HG03575 (cell line): ENCODE results near the gene TMEM18.
"Not testable (repeated sequence)": the region's sequence is repeated elsewhere in the genome, so short reads cannot be mapped to it uniquely, and the experiment has no call there.

ENCODE experiments used
- ATAC-seq: cut with Tn5 transposase; IDR thresholded peaks from one replicate; pipeline ENCODE4 v1.9.1; 2021; ENCODE audit not compliant: unreplicated experiment, insufficient number of reproducible peaks, low FRiP score; ENCODE audit errors: extremely low read depth

TMEM18 gene

GRCh38 chr2:677056-677958, at the start of gene TMEM18:
Gene TMEM18 (minus strand): TSS chr2:677406. CDS start chr2:677345, 61 bp downstream.
- peak; percentile 62 for ATAC-seq

GRCh38 chr2:726169-726568, 49.0 kb upstream of the TMEM18 start:
- ATAC-seq: peak; percentile 62

DNA sequence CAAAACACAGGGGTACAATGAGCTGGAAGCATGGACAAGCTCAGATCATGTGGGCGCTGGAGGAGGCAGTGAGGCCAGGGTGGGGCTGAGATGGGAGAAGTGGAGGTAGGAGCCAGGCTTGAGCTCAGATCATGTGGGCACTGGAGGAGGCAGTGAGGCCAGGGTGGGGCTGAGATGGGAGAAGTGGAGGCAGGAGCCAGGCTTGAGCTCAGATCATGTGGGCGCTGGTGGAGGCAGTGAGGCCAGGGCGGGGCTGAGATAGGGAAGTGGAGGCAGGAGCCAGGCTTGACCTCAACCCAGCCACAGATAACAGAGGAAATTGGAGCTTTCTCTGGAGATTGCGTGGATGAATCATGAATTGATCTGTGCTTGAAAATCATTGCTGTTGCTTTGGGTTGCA, 48.3 kb upstream of the TMEM18 start:
- ATAC-seq: no peak

- ATAC-seq: no peak
Measured at GRCh38 chr2:723761-724160, 46.6 kb upstream of the TMEM18 start.

- ATAC-seq: no peak
Measured at GRCh38 chr2:720842-721241, 43.6 kb upstream of the TMEM18 start.

DNA sequence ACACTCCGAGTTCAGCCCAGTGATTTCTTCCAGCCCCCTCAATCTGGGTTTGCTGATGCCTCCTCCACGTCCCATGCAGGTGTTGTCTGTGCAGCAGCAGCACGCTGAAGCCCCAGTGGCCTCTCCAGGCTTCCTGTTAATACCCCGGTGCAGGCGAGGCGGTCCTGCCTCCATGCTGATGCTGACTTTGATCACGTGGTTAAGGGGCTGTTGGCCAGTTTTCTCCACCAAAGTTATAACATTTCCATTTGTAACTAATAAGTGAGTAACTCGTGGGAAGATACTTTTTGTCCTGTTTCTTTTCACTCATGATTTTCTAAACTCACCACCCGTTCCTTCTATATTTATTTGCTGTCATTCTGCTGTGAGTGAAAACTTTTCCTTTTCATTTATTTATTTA, 42.5 kb upstream of the TMEM18 start:
- no peak for ATAC-seq

GRCh38 chr2:719191-719590, 42.0 kb upstream of the TMEM18 start:
- ATAC-seq: no peak

DNA sequence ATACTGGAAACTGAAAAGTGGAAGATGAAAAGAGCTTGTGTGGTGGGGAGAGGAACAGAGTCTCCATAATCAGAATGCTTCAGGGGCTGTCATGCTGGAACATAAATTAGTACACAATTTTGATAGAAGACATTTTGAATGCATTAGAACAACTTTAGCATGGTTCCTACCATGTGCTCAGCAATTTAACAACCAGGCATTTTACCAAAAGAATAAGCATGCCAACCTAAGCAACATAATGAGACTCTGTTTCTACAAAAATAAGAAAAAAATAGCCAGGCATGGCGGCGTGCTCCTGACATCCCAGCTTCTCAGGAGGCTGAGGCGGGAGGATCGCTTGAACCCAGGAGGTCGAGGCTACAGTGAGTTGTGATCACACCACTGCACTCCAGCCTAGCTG, 40.5 kb upstream of the TMEM18 start:
- no peak for ATAC-seq

- ATAC-seq: no peak
Measured at GRCh38 chr2:715854-716560, 38.8 kb upstream of the TMEM18 start.

GRCh38 chr2:715038-715437, 37.8 kb upstream of the TMEM18 start:
- no peak for ATAC-seq

GRCh38 chr2:714005-714741, 37.0 kb upstream of the TMEM18 start:
- peak; percentile 80 for ATAC-seq

DNA sequence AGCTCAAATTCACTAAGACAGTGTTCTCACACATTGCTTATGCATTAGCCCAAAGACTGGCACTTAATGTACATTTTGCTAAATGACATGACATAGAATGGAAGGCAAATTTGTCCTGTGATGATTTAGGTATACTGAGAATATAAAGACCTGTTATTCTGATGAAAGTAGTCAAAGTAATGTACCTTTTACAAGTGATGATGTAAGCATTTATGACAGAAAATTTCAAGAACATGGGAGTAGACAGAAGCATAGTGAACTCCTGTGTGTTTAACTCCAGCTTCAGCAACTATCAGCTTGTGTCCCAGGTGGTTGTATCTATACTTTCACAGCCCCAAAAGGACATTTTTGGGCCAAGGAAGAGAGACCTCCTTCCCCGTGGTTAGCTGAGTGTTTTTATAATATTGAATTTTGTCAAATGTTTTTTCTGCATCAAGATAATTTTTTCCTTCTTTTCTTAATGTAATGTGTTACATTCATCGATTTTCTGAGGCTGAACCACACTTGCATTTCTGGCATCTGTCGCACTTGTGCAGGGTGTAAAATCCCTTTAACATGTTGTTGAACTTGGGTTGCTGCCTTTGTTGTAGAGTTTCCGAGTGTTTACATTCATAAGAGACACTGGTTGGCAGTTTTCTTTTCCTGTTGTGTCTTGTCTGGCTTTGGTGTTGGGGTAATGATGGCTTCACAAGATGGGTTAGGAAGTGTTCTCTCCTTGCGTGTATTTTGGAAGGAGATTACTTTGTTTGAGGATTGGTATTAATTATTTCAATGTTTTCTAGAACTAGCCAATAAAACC, 33.9 kb upstream of the TMEM18 start:
- ATAC-seq: no peak

DNA sequence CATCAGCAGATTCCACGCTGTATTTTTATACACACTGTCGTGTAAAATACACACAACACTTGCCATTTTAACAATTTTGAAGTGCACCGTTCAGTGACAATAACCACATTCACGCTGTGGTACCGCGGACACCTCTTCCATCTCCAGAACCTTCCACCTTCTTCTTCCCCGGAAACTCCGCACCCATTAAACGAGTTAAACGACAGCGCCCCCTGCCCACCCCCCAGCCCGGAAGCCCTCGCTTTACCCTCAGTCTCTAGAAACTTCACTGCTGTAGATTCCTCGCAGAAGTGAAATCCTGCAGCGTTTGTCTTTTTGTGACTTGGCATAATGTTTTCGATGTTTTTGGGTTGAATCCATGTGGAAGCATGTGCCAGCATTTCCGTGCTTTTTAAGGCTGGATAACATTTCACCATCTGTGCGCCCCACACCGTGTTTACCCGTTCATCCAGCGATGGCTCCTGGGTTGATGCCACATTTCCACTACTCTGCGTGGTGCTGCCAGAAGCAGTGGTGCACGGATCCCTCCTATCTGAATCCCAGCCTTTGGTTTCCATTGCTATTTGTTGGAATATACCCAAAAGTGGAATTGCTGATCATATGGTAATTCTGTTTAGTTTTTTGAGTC, 32.0 kb upstream of the TMEM18 start:
- no peak for ATAC-seq

DNA sequence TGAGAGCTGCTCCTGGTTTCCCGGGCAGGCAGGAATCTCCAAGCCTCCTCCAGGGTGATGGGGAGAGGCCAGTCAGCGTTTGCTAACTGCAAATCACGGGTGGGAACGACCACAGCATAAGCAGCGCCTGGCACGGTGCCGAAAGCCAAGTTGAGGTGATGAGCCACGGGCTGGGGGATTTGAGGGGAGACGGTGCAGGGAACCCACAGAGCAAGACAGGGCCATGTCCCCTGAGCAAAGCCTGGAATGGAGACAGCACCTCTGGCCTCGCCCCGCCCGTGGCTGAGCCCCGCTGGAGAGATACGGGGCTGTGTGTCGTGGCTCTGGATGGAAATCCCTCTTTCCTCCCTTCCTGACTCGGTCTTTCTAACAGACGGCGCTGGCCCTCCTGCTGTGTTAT, 31.5 kb upstream of the TMEM18 start:
- no peak for ATAC-seq

- peak; percentile 90 for ATAC-seq
Measured at GRCh38 chr2:705971-706511, 28.8 kb upstream of the TMEM18 start.

DNA sequence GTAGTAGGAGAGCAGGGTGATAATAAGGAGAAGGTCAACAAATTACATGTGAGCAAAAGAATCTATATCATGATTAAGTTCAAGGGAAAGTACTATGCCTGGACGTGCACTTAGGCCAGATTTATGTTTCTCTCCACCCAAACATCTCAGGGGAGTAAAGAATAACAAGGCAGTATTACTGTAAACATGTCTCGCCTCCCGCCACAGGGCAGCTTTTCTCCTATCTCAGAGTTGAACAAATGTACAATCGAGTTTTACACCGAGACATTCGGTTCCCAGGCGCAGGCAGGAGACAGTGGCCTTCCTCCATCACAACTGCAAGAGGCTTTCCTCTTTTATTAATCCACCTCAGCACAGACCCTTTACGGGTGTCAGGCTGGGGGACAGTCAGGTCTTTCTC, 25.6 kb upstream of the TMEM18 start:
- not testable (repeated sequence) for ATAC-seq

DNA sequence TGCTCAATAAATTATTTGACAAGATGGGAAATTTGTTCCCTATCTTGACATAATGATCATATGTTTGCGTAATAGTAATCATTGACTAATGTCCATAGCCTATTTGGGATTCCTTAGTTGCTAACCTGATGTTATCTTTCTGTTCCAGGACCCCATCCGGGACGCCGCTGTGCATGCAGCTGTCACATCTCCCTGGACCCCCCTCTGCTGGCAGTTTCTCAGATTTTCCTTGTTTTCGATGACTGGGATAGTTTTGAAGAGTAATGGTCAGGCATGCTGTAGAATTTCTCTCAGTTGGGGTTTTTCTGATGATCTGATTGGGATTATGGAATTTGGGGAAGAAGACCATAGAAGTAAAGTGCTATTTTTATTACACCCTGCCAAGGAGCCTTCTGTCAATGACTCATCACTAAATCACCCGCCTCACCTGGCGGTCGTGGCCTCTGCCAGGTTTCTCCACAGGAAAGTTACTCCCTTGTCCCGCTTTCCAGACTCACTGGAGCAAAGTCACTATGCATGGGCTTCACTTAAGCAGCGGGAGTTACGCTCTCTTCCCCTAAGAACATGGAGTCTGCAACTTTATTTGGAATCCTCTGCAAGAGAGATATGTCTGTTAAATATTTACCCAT, 19.9 kb upstream of the TMEM18 start:
- ATAC-seq: no peak

DNA sequence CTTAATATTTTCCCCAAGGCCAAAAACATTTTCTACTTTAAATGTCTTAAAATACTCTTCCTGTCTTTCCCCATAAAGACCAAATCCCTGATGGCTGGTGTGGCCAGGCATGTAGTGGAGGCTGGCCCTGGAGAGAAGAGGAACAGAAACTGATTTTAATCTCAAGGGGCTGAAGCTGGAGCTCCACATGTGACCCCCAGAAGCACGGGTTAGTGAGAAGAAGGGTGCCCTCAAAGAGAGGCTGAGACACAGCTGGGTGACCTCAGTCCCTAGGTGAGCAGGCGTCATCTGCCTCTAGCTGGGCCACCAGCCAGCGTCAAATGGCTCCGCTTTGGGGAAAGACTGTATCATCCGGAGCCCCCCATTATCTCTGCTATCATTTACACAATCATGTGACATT, 19.3 kb upstream of the TMEM18 start:
- peak; percentile 95 for ATAC-seq
